Keratinocyte (primary cell): ENCODE measurements around the gene MAP4.

Source experiments
- CTCF ChIP-seq, 3 experiments: IDR thresholded peaks in 1 of 3; conservative IDR thresholded peaks in 1 of 3; optimal IDR thresholded peaks in 1 of 3; 2 replicates in 2 of 3; 3 replicates in 1 of 3; pipeline versions ENCODE3 to v1.5.1; 2011; ENCODE audit warnings: low read length in 3 of 3, mild to moderate bottlenecking in 3 of 3, moderate library complexity in 2 of 3, control low read depth in 1 of 3, inconsistent platforms in 1 of 3; ENCODE audit not compliant: insufficient read depth in 2 of 3; ENCODE audit errors: extremely low read depth in 1 of 3
- EZH2 ChIP-seq: IDR thresholded peaks from one replicate; pipeline ENCODE4 v1.6.1; 2012; ENCODE audit warnings: inconsistent platforms, mild to moderate bottlenecking, low read length, moderate library complexity

- TF ChIP-seq CTCF (optimal IDR thresholded peaks at IDR 0.05 in 1 of 3, IDR thresholded peaks at IDR 0.05 in 1 of 3, conservative IDR thresholded peaks at IDR 0.05 in 1 of 3; ENCODE audit: extremely low read depth in 1 of 3, insufficient read depth in 2 of 3, low read length in 3 of 3) (no peak), EZH2 (no peak)
Observed at GRCh38 chr3:48018841-48019240, 2.6 kb upstream of the MAP4 start.
